Effector memory CD4-positive, alpha-beta T cell (primary cell): ENCODE data around the gene TOMT.
"Not testable (repeated sequence)": the region's sequence is repeated elsewhere in the genome, so short reads cannot be mapped to it uniquely, and the experiment has no call there.

Experiments
- DNase-seq, 3 donors: peaks; one replicate each; pipeline ENCODE4 v3.0.0-alpha.2; 2020
- H3K27ac ChIP-seq: 2 replicates; pipeline ENCODE4 v1.7.0; 2013; ENCODE audit warnings: mild to moderate bottlenecking, low read length, moderate library complexity; ENCODE audit not compliant: insufficient read depth, poor library complexity, severe bottlenecking
- H3K27me3 ChIP-seq: replicated peaks from 2 replicates; pipeline ENCODE4 v1.7.0; 2013; ENCODE audit warnings: mild to moderate bottlenecking, low read length; ENCODE audit not compliant: insufficient read depth, control insufficient read depth, poor library complexity, severe bottlenecking
- H3K36me3 ChIP-seq: 2 replicates; pipeline ENCODE4 v1.7.0; 2013; ENCODE audit warnings: mild to moderate bottlenecking, low read length, moderate library complexity; ENCODE audit not compliant: control insufficient read depth, insufficient read depth
- H3K4me1 ChIP-seq: 2 replicates; pipeline ENCODE4 v1.7.0; 2013; ENCODE audit warnings: low read length, mild to moderate bottlenecking; ENCODE audit not compliant: control insufficient read depth, insufficient read depth, poor library complexity, severe bottlenecking
- H3K4me3 ChIP-seq: 2 replicates; pipeline ENCODE4 v1.7.0; 2013; ENCODE audit warnings: low read length, low read depth, mild to moderate bottlenecking; ENCODE audit not compliant: insufficient read depth, poor library complexity, severe bottlenecking
- H3K9me3 ChIP-seq: 2 replicates; pipeline ENCODE4 v1.7.0; 2013; ENCODE audit warnings: mild to moderate bottlenecking, low read length, moderate library complexity; ENCODE audit not compliant: control insufficient read depth

The TOMT gene

DNA sequence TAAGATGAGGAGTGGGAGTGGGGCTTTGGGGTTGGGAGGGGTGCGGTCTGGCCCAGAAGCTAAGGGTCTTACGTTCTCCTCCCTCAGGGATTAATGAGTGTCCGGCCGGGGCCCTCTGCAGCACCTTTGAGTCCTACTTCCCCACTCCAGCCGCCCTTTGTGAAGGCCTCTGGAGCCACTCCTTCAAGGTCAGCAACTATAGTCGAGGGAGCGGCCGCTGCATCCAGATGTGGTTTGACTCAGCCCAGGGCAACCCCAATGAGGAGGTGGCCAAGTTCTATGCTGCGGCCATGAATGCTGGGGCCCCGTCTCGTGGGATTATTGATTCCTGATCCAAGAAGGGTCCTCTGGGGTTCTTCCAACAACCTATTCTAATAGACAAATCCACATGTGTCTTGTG is 33.8 kb downstream of the TOMT start:
- no peaks in the 10 kb centered on the region for H3K4me1 ChIP-seq
- H3K27ac ChIP-seq = no peak overlapping the region
- H3K27me3 ChIP-seq = no peaks in the 10 kb centered on the region
- no peak overlapping the region for H3K4me3 ChIP-seq
- no peak for DNase-seq
- H3K36me3 ChIP-seq = no peaks in the 10 kb centered on the region
- H3K9me3 ChIP-seq = no peaks in the 10 kb centered on the region

DNA sequence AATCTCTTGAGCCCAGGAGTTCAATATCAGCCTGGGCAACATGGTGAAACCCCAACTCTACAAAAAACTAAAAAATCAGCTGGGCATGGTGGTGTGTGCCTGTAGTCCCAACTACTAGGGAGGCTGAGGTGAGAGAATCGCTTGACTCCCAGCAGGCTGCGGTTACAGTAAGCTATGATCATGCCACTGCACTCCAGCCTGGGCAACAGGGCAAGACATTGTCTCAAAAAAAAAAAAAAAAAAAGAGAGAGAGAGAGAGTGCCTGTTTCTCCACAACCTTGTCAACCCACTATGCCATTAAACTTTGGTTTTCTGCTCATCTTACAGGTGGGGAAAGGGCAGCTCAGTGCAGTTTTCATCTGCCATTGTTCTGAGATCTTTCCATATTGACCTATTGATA is 34.9 kb downstream of the TOMT start:
- no peaks in the 10 kb centered on the region for H3K4me1 ChIP-seq
- H3K4me3 ChIP-seq = no peak overlapping the region
- no peaks in the 10 kb centered on the region for H3K27me3 ChIP-seq
- no peak overlapping the region for H3K27ac ChIP-seq
- no peaks in the 10 kb centered on the region for H3K36me3 ChIP-seq
- no peaks in the 10 kb centered on the region for H3K9me3 ChIP-seq
- no peak for DNase-seq

DNA sequence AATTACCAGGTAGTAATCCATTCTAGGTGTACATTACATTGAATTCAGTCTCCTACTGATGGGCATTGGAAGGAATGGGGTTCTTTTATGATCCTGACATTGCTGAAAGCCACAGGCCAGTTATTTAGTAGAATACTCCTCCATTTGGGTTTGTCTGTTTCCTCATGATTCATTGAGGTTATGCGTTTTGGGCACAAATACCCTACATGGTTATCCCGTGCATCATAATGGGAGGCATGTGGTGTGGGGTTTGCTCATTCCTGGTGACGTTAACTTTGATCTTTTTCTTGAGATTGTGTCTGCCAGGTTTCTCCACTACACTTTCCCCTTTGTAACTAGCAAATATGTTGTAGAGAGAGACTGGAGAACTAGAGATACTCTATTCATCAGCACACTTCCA is 35.3 kb downstream of the TOMT start:
- H3K27me3 ChIP-seq = no peaks in the 10 kb centered on the region
- H3K36me3 ChIP-seq = no peaks in the 10 kb centered on the region
- no peaks in the 10 kb centered on the region for H3K9me3 ChIP-seq
- no peak overlapping the region for H3K4me3 ChIP-seq
- no peak overlapping the region for H3K27ac ChIP-seq
- H3K4me1 ChIP-seq = no peaks in the 10 kb centered on the region
- DNase-seq = no peak

DNA sequence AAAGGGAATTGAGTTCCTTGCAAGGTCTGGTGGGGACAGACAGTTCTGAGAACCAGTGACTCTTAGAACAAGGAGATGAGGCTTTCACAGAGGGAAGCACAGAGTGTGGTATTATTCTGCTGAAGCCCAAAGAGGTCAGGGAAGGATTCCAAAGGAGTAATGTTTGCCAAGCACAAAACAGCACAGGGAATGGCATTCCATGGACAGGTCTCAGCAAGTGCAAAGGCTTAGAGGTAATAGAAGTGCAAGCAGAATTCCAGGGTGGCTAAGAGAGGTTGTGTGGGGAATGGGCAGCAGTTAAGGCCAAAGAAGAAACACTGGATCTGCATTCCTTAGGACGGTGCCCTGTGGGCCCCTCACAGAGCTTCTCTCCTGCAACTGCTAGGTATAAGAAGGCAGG is 36.4 kb downstream of the TOMT start:
- not testable (repeated sequence) for H3K4me1 ChIP-seq, H3K27ac ChIP-seq, H3K9me3 ChIP-seq, H3K27me3 ChIP-seq, H3K4me3 ChIP-seq, H3K36me3 ChIP-seq, DNase-seq

DNA sequence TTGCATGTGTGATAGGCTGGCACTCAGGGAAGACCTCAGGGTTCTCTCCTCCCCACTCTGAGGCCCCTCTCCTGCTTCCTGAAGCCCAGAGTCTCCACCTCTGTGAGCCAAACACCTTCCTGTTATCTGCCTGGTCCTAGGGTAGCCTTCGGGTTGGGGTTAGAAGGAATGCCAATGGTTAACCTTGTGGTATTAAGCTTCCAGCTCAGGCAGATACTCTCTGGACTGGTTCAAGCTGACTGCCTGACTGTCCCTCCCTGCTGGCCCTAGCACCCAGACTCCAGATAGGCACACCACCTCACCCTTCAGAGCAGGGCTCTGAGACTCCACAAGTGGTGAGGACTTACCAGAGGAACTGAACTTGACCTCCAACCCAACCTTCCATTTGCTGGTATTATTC is 36.8 kb downstream of the TOMT start:
- DNase-seq, H3K4me3 ChIP-seq, H3K27ac ChIP-seq, H3K27me3 ChIP-seq, H3K36me3 ChIP-seq, H3K9me3 ChIP-seq, H3K4me1 ChIP-seq: not testable (repeated sequence)

DNA sequence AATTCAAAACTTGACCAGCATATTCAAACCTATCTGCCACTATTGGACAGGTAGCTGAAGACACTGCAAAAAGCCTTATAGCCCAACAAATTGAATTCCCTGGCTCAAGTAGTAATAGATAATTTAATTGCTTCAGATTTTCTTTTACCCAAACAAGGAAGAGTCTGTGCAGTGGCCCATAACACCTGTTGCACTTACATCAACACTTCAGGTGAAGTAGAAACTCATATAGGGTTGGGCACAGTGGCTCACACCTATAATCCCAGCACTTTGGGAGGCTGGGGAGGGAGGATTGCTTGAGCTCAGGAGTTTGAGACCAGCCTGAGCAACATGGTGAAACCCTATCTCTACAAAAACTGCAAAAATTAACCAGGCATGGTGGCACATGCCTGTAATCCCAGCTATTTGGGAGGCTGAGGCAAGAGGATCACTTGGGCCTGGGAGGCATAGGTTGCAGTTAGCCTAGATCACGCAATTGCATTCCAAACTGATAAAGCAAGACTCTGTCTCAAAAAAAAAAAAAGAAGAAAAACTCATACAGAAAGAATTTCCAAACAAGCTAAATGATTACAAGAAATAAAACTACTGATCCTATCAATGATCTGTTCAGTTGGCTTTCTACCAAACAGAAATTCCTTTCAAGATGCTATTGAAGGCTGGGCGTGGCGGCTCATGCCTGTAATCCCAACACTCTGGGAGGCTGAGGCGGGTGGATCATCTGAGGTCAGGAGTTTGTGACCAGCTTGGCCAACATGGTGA is 39.3 kb downstream of the TOMT start:
- Histone ChIP-seq H3K9me3 (no peaks in the 10 kb centered on the region), H3K4me3 (no peak overlapping the region), H3K27ac (no peak overlapping the region), H3K36me3 (no peaks in the 10 kb centered on the region), H3K27me3 (no peaks in the 10 kb centered on the region), H3K4me1 (no peaks in the 10 kb centered on the region)
- no peak for DNase-seq

DNA sequence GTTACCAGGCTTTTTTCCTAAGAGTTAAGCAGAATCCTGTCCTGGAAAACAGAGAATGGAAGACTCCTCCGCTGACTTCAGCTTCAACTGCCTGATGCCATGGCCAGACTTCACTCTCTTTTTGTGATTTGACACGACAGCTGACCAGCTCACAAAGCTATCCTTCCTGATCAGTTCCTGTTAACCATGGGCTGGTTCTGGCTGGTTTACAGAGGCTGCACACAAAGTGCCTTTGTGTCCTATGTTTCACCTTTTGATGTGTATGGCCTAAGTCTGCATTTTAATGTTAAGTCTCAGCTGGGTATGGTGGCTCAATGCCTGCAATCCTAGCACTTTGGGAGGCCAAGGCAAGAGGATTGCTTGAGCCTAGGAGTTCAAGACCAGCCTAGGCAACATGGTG is 40.9 kb downstream of the TOMT start:
- Histone ChIP-seq H3K27me3 (no peaks in the 10 kb centered on the region), H3K36me3 (no peaks in the 10 kb centered on the region), H3K4me1 (no peaks in the 10 kb centered on the region), H3K27ac (no peak overlapping the region), H3K4me3 (no peak overlapping the region), H3K9me3 (no peaks in the 10 kb centered on the region)
- DNase-seq = no peak

DNA sequence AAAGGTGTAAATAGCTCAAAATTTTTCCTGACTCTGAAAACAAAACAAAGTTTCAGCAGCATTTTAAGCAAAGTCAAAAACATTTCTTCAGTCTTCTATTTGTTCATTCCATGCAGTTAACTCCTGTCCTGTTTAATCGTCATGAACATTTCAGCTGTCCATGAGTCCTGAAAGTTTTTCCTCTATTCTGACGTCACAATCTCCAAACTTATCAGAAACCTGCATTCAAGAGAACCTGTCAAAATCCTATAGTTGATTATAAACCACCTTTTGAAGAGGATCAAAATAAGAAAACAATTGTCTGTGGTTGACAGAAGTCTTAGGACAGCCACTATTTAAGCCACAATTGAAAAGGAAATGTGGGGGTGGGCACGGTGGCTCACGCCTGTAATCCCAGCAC is 45.2 kb downstream of the TOMT start:
- DNase-seq = no peak
- Histone ChIP-seq H3K27ac (no peak overlapping the region), H3K36me3 (no peaks in the 10 kb centered on the region), H3K4me3 (no peak overlapping the region), H3K9me3 (no peaks in the 10 kb centered on the region), H3K27me3 (no peaks in the 10 kb centered on the region), H3K4me1 (no peaks in the 10 kb centered on the region)

DNA sequence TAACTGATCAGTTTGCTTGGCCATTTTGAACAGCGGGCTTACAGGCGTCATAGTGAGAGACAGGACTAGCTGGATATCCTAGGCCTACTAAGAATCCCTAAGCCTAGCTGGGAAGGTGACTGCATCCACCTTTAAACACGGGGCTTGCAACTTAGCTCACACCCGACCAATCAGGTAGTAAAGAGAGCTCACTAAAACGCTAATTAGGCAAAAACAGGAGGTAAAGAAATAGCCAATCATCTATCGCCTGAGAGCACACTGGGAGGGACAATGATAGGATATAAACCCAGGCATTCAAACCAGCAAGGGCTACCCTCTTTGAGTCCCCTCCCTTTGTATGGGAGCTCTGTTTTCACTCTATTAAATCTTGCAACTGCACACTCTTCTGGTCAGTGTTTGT is 48.1 kb downstream of the TOMT start:
- not testable (repeated sequence) for H3K27ac ChIP-seq, H3K36me3 ChIP-seq, H3K4me1 ChIP-seq, H3K4me3 ChIP-seq, H3K9me3 ChIP-seq, DNase-seq, H3K27me3 ChIP-seq

DNA sequence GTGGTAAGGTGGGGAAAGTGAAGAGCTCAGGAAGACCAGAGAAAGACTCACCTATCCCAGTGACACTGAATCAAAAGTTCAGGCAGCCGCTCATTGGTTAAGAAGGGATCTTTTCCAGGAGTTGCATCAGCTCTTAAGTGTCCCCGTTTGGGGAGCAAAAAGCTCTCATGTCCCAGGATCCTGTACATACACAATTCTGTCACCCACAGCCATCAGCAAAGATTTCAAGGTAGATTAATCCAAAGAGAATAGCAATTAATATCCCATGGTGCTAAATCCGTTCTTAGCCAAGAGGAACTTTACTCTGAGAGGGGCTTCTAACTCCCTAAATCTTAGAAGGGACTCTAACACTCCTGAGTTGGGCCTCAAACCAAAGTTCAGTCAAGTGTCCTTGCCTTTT is 49.1 kb downstream of the TOMT start:
- DNase-seq = no peak
- Histone ChIP-seq H3K27ac (no peak overlapping the region), H3K27me3 (no peaks in the 10 kb centered on the region), H3K4me3 (no peak overlapping the region), H3K4me1 (no peaks in the 10 kb centered on the region), H3K36me3 (no peaks in the 10 kb centered on the region), H3K9me3 (no peaks in the 10 kb centered on the region)
